Esophagus squamous epithelium (tissue), 4 donors: ENCODE data around the gene CARM1.

Experiments used
- CTCF ChIP-seq, 6 experiments: fragments of 450-650 bp in 4 of 6; fragments of 200-600 bp in 2 of 6; sonication (generic) in 2 of 6; IDR thresholded peaks; one replicate each; pipeline ENCODE4 v1.5.1; 2016 to 2019; ENCODE audit warnings: antibody characterized with exemption in 6 of 6, mild to moderate bottlenecking in 4 of 6, moderate library complexity in 4 of 6
- POLR2A ChIP-seq, 4 donors: fragments of 450-650 bp; IDR thresholded peaks; one replicate each; pipeline ENCODE4 v1.6.1; 2017; ENCODE audit warnings: antibody characterized with exemption in 4 of 4, mild to moderate bottlenecking in 4 of 4, moderate library complexity in 3 of 4

GRCh38 chr19:10913716-10914340, 42.5 kb downstream of the CARM1 start:
- TF ChIP-seq CTCF (IDR thresholded peaks at IDR 0.05) (no peak), POLR2A (IDR thresholded peaks at IDR 0.05) (no peak)
